HCT116 (cell line): ENCODE measurements around the gene AUTS2. TPM values are rescaled to one million over a fixed set of nuclear protein-coding genes. Genes with fewer than 3 reads are reported as not detected.

ENCODE experiments used
- ATAC-seq: fragments of 200-7000 bp; cut with Tn5 transposase; 2 replicates; pipeline ENCODE4 v1.9.1; 2020; ENCODE audit warnings: mild to moderate bottlenecking, moderate library complexity
- BruUV-seq: library from RNA; stranded (reverse); fragments of 400-500 nt; replicated peaks from 2 replicates; lab custom pipeline; 2021; lab: Mats Ljungman, UMichigan
- CTCF ChIA-PET: fragments of 300-600 bp; sonication (Branson Sonifier 250); formaldehyde crosslinking; loops from one replicate; lab custom pipeline; 2021; ENCODE audit warnings: antibody characterized with exemption; lab: Charles Lee
- POLR2A ChIA-PET: fragments of 300-600, 350-600 bp; sonication (Branson Sonifier 250); formaldehyde crosslinking; loops from one replicate; lab custom pipeline; 2021; ENCODE audit warnings: antibody characterized with exemption; lab: Charles Lee
- RAD21 ChIA-PET, 2 experiments: fragments of 300-600 bp; sonication (Branson Sonifier 250); formaldehyde crosslinking; loops; one replicate each; lab custom pipeline; 2023; ENCODE audit warnings: low total read pairs in 2 of 2; ENCODE audit not compliant: uncharacterized antibody in 2 of 2, unreplicated experiment in 2 of 2, low non-redundant PET in 1 of 2; lab: Charles Lee
- DNase-seq: peaks from one replicate; pipeline ENCODE4 v3.0.0-alpha.2; 2010; ENCODE audit warnings: low read depth, low spot score
- H2AFZ ChIP-seq: fragments of 200-600 bp; shearing (Covaris generic), sonication (generic); 2 replicates; pipeline ENCODE4 v1.6.1; 2017; ENCODE audit warnings: low read depth, mixed run types, mixed read lengths, antibody characterized with exemption, low read length; ENCODE audit not compliant: poor library complexity, severe bottlenecking
- H3K27ac ChIP-seq: 2 replicates; pipeline ENCODE4 v1.5.1; 2012; ENCODE audit warnings: low read depth, low read length
- H3K27me3 ChIP-seq: fragments of 200-600 bp; sonication (generic); 2 replicates; pipeline ENCODE4 v1.6.1; 2016; ENCODE audit warnings: mixed run types, low read length, mixed read lengths; ENCODE audit not compliant: insufficient read depth
- H3K36me3 ChIP-seq, 2 experiments: fragments of 200-500 bp in 1 of 2; fragments of 200-600 bp in 1 of 2; sonication (Bioruptor generic) in 1 of 2; sonication (generic) in 1 of 2; 2 replicates each; pipeline versions ENCODE4 v1.5.1 to v1.6.1; 2014 to 2016; ENCODE audit warnings: low read length in 2 of 2, inconsistent platforms in 1 of 2, mixed read lengths in 1 of 2, mixed run types in 1 of 2; ENCODE audit not compliant: insufficient read depth in 2 of 2, control insufficient read depth in 1 of 2
- H3K4me1 ChIP-seq, 2 experiments: fragments of 200-600 bp in 1 of 2; sonication (generic) in 1 of 2; 2 replicates each; pipeline versions ENCODE4 v1.5.1 to v1.6.1; 2012 to 2017; ENCODE audit warnings: low read length in 2 of 2, inconsistent platforms in 1 of 2, mild to moderate bottlenecking in 1 of 2, mixed read lengths in 1 of 2, mixed run types in 1 of 2, moderate library complexity in 1 of 2; ENCODE audit not compliant: insufficient read depth in 2 of 2, control insufficient read depth in 1 of 2
- H3K4me2 ChIP-seq: fragments of 200-600 bp; sonication (generic); 2 replicates; pipeline ENCODE4 v1.6.1; 2017; ENCODE audit warnings: mixed run types, low read length, mixed read lengths
- H3K4me3 ChIP-seq, 2 experiments: fragments of 200-600 bp in 1 of 2; sonication (generic) in 1 of 2; replicated peaks in 1 of 2; 2 replicates each; pipeline ENCODE4 v1.5.1; 2011 to 2016; ENCODE audit warnings: low read length in 2 of 2, control low read depth in 1 of 2, low read depth in 1 of 2, mild to moderate bottlenecking in 1 of 2, mixed read lengths in 1 of 2, mixed run types in 1 of 2
- H3K79me2 ChIP-seq: fragments of 200-600 bp; sonication (generic); 2 replicates; pipeline ENCODE4 v1.6.1; 2017; ENCODE audit warnings: mild to moderate bottlenecking, mixed run types, low read length, moderate library complexity, mixed read lengths; ENCODE audit not compliant: insufficient read depth
- H3K9ac ChIP-seq: fragments of 200-600 bp; sonication (generic); 2 replicates; pipeline ENCODE4 v1.6.1; 2016; ENCODE audit warnings: low read length, mixed read lengths
- H3K9me2 ChIP-seq: fragments of 200-600 bp; sonication (generic), shearing (Covaris generic); 2 replicates; pipeline ENCODE4 v1.6.1; 2017; ENCODE audit warnings: mixed run types, mild to moderate bottlenecking, moderate library complexity; ENCODE audit not compliant: insufficient read depth
- H3K9me3 ChIP-seq, 2 experiments: fragments of 200-500 bp in 1 of 2; fragments of 200-600 bp in 1 of 2; sonication (Bioruptor generic) in 1 of 2; sonication (generic) in 1 of 2; 2 replicates each; pipeline ENCODE4 v1.6.1; 2014 to 2017; ENCODE audit warnings: low read length in 2 of 2, mixed read lengths in 2 of 2, inconsistent platforms in 1 of 2, low read depth in 1 of 2, mild to moderate bottlenecking in 1 of 2, mixed run types in 1 of 2, moderate library complexity in 1 of 2; ENCODE audit not compliant: control insufficient read depth in 1 of 2, insufficient read depth in 1 of 2
- H4K20me1 ChIP-seq: fragments of 200-600 bp; sonication (generic), shearing (Covaris generic); 2 replicates; pipeline ENCODE4 v1.6.1; 2017; ENCODE audit warnings: mixed run types, mild to moderate bottlenecking, moderate library complexity; ENCODE audit not compliant: insufficient read depth
- EGR1 ChIP-seq: IDR thresholded peaks from 2 replicates; pipeline ENCODE4 v1.6.1; 2012; ENCODE audit warnings: low read depth
- JUND ChIP-seq: IDR thresholded peaks from 2 replicates; pipeline ENCODE4 v1.6.1; 2012
- SRF ChIP-seq: IDR thresholded peaks from 2 replicates; pipeline ENCODE4 v1.6.1; 2012; ENCODE audit warnings: low read depth
- TCF7L2 ChIP-seq: IDR thresholded peaks from 2 replicates; pipeline ENCODE4 v1.7.0; 2011; ENCODE audit warnings: borderline replicate concordance, inconsistent platforms; ENCODE audit not compliant: insufficient read depth, insufficient read length; ENCODE audit errors: extremely low read depth
- ZNF274 ChIP-seq: fragments of 200-500 bp; sonication (Bioruptor generic); IDR thresholded peaks from 2 replicates; pipeline ENCODE4 v1.6.1; 2014; ENCODE audit warnings: mild to moderate bottlenecking, low read depth, low read length, inconsistent platforms
- intact Hi-C: fragments of 100-400 bp; cut with micrococcal nuclease; formaldehyde crosslinking; loops from 2 replicates; pipeline ENCODE4 v1.10.0; 2022
- total RNA-seq: library from RNA; stranded (reverse); gene quantifications from one replicate; pipeline ENCODE4 v1.2.1, GENCODE V29; 2021; ENCODE audit not compliant: unreplicated experiment

The AUTS2 gene
- total RNA-seq, 1 experiment from 2014 or later = 0.93 TPM

DNA sequence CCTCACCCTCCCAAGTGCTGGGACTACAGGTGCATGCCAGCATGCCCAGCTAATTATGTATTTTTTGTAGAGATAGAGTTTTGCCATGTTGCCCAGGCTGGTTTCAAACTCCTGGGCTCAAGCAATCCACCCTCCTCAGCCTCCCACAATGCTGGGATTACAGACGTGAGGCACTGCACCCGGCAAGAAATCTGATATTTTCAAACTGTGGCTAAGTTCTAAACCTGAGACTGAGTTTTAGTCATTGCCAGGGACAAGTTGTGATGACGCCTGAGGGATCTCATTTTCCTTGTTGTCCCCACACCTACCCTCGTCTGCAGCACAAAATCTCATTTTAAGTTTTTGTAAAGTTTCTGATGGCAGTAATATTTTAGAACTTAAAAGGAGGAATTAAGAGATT is 9.8 kb downstream of the AUTS2 start:
- ChIA-PET CTCF (no interaction called here), RAD21 (no interaction called here), POLR2A (no interaction called here)
- Histone ChIP-seq H3K4me3 (no peak overlapping the region), H3K9me2 (no peaks in the 10 kb centered on the region), H3K9ac (no peak overlapping the region), H3K36me3 (no peaks in the 10 kb centered on the region), H3K79me2 (no peaks in the 10 kb centered on the region), H4K20me1 (no peaks in the 10 kb centered on the region), H3K4me2 (no peak overlapping the region), H3K9me3 (peaks cover 4 to 13% of the 10 kb centered on the region in 2 experiments; a peak in 2 of 4 replicates), H3K4me1 (no peaks in the 10 kb centered on the region), H3K27ac (no peak overlapping the region), H2AFZ (no peak overlapping the region), H3K27me3 (no peaks in the 10 kb centered on the region)
- ATAC-seq (no peak), DNase-seq (no peak)
- intact Hi-C loops = no loop called here
- BruUV-seq = no TSS peak
- TF ChIP-seq TCF7L2 (no peak), SRF (no peak)

- CTCF ChIA-PET = no interaction called here
- H3K9ac ChIP-seq = no peak overlapping the region
- H3K27me3 ChIP-seq = no peaks in the 10 kb centered on the region
- H3K27ac ChIP-seq = no peak overlapping the region
- TF ChIP-seq TCF7L2 = no peak
- no peak for TF ChIP-seq EGR1
- TF ChIP-seq JUND = no peak
- no peak for TF ChIP-seq ZNF274
- TF ChIP-seq, all 23 proteins: peak for 0
- Histone ChIP-seq H4K20me1 (no peaks in the 10 kb centered on the region), H3K36me3 (no peaks in the 10 kb centered on the region), H3K9me3 (peaks cover 4 to 6% of the 10 kb centered on the region in 2 experiments; a peak in 2 of 4 replicates), H3K4me1 (no peaks in the 10 kb centered on the region), H3K79me2 (no peaks in the 10 kb centered on the region), H2AFZ (no peak overlapping the region), H3K9me2 (no peaks in the 10 kb centered on the region), H3K4me3 (no peak overlapping the region), H3K4me2 (no peak overlapping the region)
- DNase-seq = no peak
- BruUV-seq = no TSS peak
- ChIA-PET POLR2A (no interaction called here), RAD21 (no interaction called here)
- ATAC-seq = no peak
- intact Hi-C loops = no loop called here
Observed at GRCh38 chr7:69608878-69609277, 10.6 kb downstream of the AUTS2 start.
